SU-DHL-6 (cell line): ENCODE results near the gene CDK5RAP2.

Experiments
- H2AFZ ChIP-seq: fragments of 200-600 bp; sonication (generic); 2 replicates; pipeline ENCODE4 v1.6.1; 2014; ENCODE audit warnings: low read depth, mild to moderate bottlenecking, moderate library complexity, mixed read lengths, antibody characterized with exemption, low read length; ENCODE audit not compliant: severe bottlenecking
- H3F3A ChIP-seq: fragments of 200-600 bp; shearing (Covaris generic); 2 replicates; pipeline ENCODE4 v1.6.0; 2016; ENCODE audit warnings: antibody characterized with exemption, mild to moderate bottlenecking; ENCODE audit not compliant: insufficient read depth
- H3K27ac ChIP-seq: fragments of 200-600 bp; sonication (generic); 2 replicates; pipeline ENCODE4 v1.5.1; 2016; ENCODE audit warnings: low read depth, mild to moderate bottlenecking, low read length, moderate library complexity, mixed read lengths
- H3K27me3 ChIP-seq: fragments of 200-600 bp; sonication (generic), shearing (Covaris generic); 2 replicates; pipeline ENCODE4 v1.6.0; 2014; ENCODE audit warnings: mild to moderate bottlenecking, low read length
- H3K36me3 ChIP-seq: fragments of 200-600 bp; sonication (generic); 2 replicates; pipeline ENCODE4 v1.6.1; 2014; ENCODE audit warnings: mild to moderate bottlenecking, low read length, mixed read lengths
- H3K4me2 ChIP-seq: fragments of 300-600, 200-600 bp; shearing (Covaris generic), sonication (generic); 2 replicates; pipeline ENCODE4 v1.6.0; 2014; ENCODE audit warnings: low read length, low read depth, mild to moderate bottlenecking; ENCODE audit not compliant: poor library complexity, severe bottlenecking
- H3K4me3 ChIP-seq: fragments of 200-600 bp; sonication (generic); 2 replicates; pipeline ENCODE4 v1.5.1; 2014; ENCODE audit warnings: antibody characterized with exemption, low read length, mild to moderate bottlenecking, mixed read lengths; ENCODE audit not compliant: insufficient read depth, poor library complexity, severe bottlenecking
- H3K79me2 ChIP-seq: fragments of 200-600 bp; sonication (generic); 2 replicates; pipeline ENCODE4 v1.6.1; 2014; ENCODE audit warnings: mild to moderate bottlenecking, low read length, moderate library complexity; ENCODE audit not compliant: insufficient read depth
- H3K9ac ChIP-seq: fragments of 200-600 bp; sonication (generic); 2 replicates; pipeline ENCODE4 v1.7.0; 2014; ENCODE audit warnings: mild to moderate bottlenecking, low read length
- H3K9me2 ChIP-seq: fragments of 200-600 bp; sonication (generic); replicated peaks from 2 replicates; pipeline ENCODE4 v1.6.1; 2014; ENCODE audit warnings: low read length; ENCODE audit not compliant: insufficient read depth
- H3K9me3 ChIP-seq: fragments of 200-600 bp; sonication (generic); 2 replicates; pipeline ENCODE4 v1.6.1; 2014; ENCODE audit warnings: low read length, mixed read lengths; ENCODE audit not compliant: insufficient read depth
- H4K20me1 ChIP-seq: fragments of 200-600 bp; sonication (generic); 2 replicates; pipeline ENCODE4 v1.6.1; 2014; ENCODE audit warnings: low read depth, mild to moderate bottlenecking, antibody characterized with exemption, low read length, moderate library complexity, mixed read lengths
- EZH2phosphoT487 ChIP-seq: fragments of 200-600 bp; sonication (generic), shearing (Covaris generic); conservative IDR thresholded peaks from 2 replicates; pipeline ENCODE4 v1.6.1; 2018; ENCODE audit warnings: mild to moderate bottlenecking, antibody characterized with exemption, low read length, moderate library complexity, mixed read lengths
- TF ChIP-seq, protein P1 (sequence below): fragments of 200-600 bp; sonication (generic); IDR thresholded peaks from one replicate; pipeline ENCODE4 v1.5.1; 2017; ENCODE audit warnings: antibody characterized with exemption, mild to moderate bottlenecking, low read length, moderate library complexity; ENCODE audit not compliant: insufficient read depth, poor library complexity, severe bottlenecking

The CDK5RAP2 gene

DNA sequence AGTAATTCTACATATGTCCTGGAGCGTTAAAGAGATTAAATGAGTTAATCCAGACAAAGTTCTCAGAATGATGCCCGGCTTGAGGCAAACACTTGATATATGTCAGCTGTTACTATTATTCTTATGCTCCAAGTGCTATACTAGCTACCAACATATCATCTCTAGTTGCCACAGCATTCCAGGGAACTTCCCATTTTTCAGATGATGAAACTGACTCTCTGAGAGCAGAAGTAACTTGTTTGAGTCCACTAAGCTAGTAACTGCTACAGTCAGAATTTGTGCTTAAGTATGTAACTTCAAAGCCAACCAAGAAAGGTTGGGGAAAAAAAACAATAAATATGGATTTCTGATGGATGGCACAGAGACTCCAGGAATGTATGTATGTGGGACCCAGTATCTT, 98.1 kb downstream of the CDK5RAP2 start:
- H3K27me3 ChIP-seq = no peaks in the 10 kb centered on the region
- no peak overlapping the region for H3K9ac ChIP-seq
- no peak overlapping the region for H3K4me3 ChIP-seq
- H3K9me2 ChIP-seq = no peaks in the 10 kb centered on the region
- H3K9me3 ChIP-seq = no peaks in the 10 kb centered on the region
- H3F3A ChIP-seq = no peaks in the 10 kb centered on the region
- no peak overlapping the region for H2AFZ ChIP-seq
- no peaks in the 10 kb centered on the region for H3K79me2 ChIP-seq
- peaks cover 14% of the 10 kb centered on the region; the same call in 1 of the 2 replicates for H3K36me3 ChIP-seq
- H4K20me1 ChIP-seq = no peaks in the 10 kb centered on the region
- no peak overlapping the region for H3K27ac ChIP-seq
- TF ChIP-seq, protein P1, sequence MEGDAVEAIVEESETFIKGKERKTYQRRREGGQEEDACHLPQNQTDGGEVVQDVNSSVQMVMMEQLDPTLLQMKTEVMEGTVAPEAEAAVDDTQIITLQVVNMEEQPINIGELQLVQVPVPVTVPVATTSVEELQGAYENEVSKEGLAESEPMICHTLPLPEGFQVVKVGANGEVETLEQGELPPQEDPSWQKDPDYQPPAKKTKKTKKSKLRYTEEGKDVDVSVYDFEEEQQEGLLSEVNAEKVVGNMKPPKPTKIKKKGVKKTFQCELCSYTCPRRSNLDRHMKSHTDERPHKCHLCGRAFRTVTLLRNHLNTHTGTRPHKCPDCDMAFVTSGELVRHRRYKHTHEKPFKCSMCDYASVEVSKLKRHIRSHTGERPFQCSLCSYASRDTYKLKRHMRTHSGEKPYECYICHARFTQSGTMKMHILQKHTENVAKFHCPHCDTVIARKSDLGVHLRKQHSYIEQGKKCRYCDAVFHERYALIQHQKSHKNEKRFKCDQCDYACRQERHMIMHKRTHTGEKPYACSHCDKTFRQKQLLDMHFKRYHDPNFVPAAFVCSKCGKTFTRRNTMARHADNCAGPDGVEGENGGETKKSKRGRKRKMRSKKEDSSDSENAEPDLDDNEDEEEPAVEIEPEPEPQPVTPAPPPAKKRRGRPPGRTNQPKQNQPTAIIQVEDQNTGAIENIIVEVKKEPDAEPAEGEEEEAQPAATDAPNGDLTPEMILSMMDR = no peak
- no peak for TF ChIP-seq EZH2phosphoT487
- no peak overlapping the region for H3K4me2 ChIP-seq

DNA sequence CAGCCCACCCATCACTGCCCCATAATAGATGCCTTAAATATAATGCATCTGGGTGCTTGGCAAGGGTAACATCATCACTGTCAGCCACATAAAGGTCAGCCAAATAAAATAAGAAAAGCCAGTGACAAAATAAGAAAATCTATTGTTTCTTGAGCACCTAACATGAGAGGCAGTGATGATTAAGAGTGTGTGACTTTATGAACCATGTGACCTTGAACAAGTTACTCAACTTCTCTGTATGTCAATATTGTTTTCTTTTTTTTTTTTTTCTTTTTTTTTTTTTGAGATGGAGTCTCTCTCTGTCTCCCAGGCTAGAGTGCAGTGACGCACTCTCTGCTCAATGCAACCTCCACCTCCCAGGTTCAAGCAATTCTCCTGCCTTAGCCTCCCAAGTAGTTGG, 98.7 kb downstream of the CDK5RAP2 start:
- Histone ChIP-seq H3K9ac (no peak overlapping the region), H3K4me3 (no peak overlapping the region), H3K9me2 (no peaks in the 10 kb centered on the region), H3K27ac (no peak overlapping the region), H3K36me3 (peaks cover 14% of the 10 kb centered on the region; the same call in 1 of the 2 replicates), H4K20me1 (no peaks in the 10 kb centered on the region), H2AFZ (no peak overlapping the region), H3K4me2 (no peak overlapping the region), H3K79me2 (no peaks in the 10 kb centered on the region), H3K9me3 (no peaks in the 10 kb centered on the region), H3K27me3 (no peaks in the 10 kb centered on the region), H3F3A (no peaks in the 10 kb centered on the region)
- TF ChIP-seq EZH2phosphoT487 = no peak
- TF ChIP-seq, protein P1 = no peak

DNA sequence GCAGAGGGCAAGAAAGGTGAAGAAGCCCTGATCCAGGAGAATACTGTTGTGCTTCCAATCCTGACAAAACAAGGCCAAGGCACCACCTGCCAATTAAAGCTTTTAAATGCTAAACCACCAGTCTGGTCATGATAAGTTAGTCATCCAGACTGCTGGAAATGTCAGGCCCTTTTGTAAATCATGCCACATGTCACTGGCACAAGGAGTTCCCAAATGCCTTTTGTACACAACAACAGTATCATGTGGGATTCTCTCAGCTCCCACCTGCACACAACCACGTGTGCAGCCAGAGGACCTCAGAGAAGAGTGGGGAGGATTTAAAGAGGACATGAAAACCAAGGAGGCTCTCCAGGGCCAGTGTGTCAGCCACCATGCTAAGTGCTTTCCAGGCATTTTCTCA, 99.3 kb downstream of the CDK5RAP2 start:
- H3K4me3 ChIP-seq = no peak overlapping the region
- no peak overlapping the region for H3K9ac ChIP-seq
- H3K9me3 ChIP-seq = no peaks in the 10 kb centered on the region
- TF ChIP-seq, protein P1 = no peak
- no peak for TF ChIP-seq EZH2phosphoT487
- no peaks in the 10 kb centered on the region for H3K9me2 ChIP-seq
- H4K20me1 ChIP-seq = no peaks in the 10 kb centered on the region
- H3K36me3 ChIP-seq = peaks cover 14% of the 10 kb centered on the region; the same call in 1 of the 2 replicates
- no peaks in the 10 kb centered on the region for H3K79me2 ChIP-seq
- H3K27me3 ChIP-seq = no peaks in the 10 kb centered on the region
- no peak overlapping the region for H2AFZ ChIP-seq
- H3F3A ChIP-seq = no peaks in the 10 kb centered on the region
- H3K4me2 ChIP-seq = no peak overlapping the region
- H3K27ac ChIP-seq = no peak overlapping the region

DNA sequence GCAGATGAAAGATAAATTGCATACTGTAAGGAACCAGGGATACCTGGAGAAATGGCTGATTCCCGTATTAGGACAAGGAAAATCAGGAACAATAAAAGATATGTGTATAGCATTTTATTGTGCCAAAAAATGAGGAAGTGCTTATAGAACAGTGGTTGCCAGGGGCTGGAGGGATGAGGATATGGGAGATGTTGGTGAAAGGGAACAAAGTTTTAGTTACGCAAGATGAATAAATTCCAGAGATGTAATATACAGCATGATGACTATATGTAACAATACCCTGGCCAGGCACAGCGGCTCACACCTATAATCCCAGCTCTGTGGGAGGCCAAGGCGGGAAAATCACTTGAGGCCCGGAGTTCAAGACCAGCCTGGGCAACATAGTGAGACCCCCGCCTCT, 101.8 kb downstream of the CDK5RAP2 start:
- Histone ChIP-seq H3K79me2 (no peaks in the 10 kb centered on the region), H3K4me2 (no peak overlapping the region)

More for the DNA sequence above, 101.8 kb downstream of the CDK5RAP2 start:
- no peak overlapping the region for H3K4me3 ChIP-seq
- H2AFZ ChIP-seq = no peak overlapping the region
- H3K9me2 ChIP-seq = no peaks in the 10 kb centered on the region
- H3K9ac ChIP-seq = no peak overlapping the region
- H3K36me3 ChIP-seq = peaks cover 11% of the 10 kb centered on the region; the same call in 1 of the 2 replicates
- TF ChIP-seq, protein P1 = no peak
- no peak for TF ChIP-seq EZH2phosphoT487
- no peaks in the 10 kb centered on the region for H3K27me3 ChIP-seq
- H4K20me1 ChIP-seq = no peaks in the 10 kb centered on the region
- no peaks in the 10 kb centered on the region for H3F3A ChIP-seq
- H3K9me3 ChIP-seq = no peaks in the 10 kb centered on the region
- H3K27ac ChIP-seq = no peak overlapping the region
